SK-N-DZ (cell line): Measurements from ENCODE around the gene PEMT.

Experiments
- DNase-seq: peaks from one replicate; pipeline ENCODE4 v3.0.0-alpha.2; 2015; ENCODE audit warnings: low spot score

Gene PEMT

DNA sequence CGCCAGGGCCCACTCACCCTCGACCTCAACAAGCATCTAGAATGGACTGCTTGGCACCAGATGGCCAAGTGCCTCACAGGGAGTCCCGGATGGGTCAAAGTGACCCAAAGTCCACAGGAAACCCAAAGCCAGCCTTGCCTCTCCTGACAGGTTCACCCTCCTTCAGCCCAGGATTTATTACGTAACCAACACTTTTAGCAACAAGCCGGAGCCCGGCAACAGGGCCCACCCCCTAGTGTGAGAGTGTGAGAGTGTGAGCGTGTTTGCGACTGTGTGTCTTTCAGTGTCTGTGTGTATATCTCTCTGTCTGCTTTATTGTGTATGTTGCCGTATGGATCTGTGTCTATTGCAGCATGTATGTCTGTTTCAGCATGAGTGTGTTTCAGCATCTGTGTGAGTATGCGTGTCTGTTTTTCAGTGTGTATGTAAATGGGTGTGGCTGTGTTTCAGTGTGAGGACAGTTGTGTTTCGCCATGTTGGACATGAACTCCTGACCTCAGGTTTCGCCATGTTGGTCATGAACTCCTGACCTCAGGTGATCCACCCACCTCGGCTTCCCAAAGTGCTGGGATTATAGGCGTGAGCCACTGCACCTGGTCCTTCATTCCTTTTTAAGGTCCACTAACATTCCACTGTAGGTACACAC, 13.7 kb upstream of the PEMT start:
- no peak for DNase-seq

DNA sequence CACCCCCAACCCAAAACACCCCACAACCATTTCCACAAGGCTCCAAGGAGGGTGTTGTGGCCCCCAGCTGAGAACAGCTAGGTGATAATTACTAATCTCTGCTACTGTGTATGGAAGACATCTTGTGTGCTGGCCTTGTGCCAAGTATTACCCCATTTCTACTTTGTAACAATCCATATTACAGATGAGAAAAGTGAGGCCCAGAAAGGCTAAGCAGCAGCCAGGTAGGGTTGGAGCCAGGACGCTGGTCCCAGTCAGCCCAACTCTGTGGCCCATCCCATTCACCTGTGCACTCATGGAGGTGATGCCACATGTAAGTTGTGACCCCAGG, 12.4 kb upstream of the PEMT start:
- no peak for DNase-seq

DNA sequence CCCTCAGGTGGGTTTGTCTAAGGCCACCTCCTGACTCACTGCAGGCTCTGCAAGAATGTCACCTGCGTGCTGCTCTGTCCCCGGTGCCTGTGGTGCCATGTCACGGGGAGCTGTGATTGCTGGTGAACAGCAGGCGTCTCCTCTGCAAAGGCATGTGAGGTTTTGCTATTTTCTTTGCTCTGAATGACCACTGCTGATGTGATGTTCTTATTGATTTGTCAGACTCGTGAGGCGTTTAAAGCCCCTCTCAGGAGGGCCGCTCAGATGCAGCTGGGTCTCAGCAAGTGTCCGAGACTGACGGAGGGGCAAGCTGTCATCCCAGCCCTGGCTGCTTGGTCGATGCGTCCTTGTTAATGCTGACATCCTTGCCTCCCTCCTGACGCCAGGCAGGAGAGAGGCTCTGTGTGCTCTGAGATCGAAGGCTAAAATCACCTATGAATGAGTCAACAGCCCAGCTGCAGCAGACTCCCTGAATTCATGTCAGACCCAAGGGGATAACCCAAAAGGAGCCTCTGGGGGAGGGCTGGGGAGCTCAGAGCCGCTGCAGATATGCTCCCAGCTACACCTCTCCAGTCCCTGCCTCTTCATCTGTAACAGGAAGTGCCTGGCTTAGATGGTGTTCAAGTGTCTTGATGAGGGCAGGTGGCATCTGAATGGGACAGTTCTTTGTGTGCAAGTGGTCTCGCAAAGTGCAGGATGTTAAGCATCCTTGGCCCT, 11.8 kb upstream of the PEMT start:
- DNase-seq = peak; percentile 50

DNA sequence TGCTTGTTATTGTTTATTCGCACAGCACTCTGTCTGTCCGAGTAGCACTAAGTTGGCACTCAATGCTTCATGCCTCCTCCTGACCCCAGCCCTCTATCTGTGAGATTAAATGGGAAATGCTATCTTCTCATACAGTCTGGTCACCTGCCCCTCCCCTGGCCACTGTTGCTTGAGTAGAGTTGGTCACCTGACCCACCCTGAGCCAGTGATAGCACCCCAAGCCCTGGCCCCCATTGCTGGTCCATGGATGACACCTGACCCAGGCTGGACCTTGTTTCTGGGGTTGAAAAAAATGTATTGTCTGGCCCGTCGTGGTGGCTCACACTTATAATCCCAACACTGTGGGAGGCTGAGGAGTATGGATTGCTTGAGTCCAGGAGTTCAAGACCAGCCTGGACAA, 8.5 kb upstream of the PEMT start:
- no peak for DNase-seq

DNA sequence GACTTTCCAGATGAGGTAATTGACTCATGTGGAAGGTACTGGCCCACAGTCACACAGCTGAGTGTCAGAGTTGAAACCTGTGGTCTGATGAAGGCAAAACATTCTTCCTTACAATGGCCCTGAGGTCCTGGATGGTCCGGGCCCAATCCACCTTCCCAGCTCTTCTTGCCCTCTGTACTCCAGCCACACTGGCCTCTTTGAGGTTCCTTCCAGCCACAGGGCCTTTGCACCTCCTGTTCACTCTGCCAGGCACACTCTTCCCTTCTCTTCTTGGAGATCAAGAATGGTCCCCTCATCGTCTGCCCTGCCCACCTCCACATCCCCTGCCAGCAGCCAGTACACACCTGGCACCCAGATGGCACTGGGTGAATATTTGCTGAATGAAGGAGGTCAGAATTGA, 6.5 kb upstream of the PEMT start:
- DNase-seq = no peak

DNA sequence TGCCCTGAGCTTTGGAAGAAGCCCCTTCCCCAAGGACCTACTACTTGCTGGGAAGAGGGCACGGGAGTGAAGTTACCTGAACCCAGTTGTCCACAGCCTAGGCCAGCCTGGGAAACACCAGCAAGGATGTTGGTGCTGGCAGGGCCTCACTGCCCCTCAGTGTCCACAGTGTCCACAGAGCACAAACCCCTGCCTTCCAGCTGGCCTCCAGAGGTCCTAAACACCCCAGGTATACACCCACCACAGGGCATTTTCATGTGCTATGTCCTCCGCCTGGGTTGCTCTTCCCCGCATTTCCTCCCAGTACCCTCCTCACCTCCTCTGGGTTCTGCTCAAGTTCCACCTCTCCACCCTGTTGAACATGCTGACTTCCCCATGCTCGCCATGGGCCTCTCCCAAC, 4.2 kb upstream of the PEMT start:
- no peak for DNase-seq

DNA sequence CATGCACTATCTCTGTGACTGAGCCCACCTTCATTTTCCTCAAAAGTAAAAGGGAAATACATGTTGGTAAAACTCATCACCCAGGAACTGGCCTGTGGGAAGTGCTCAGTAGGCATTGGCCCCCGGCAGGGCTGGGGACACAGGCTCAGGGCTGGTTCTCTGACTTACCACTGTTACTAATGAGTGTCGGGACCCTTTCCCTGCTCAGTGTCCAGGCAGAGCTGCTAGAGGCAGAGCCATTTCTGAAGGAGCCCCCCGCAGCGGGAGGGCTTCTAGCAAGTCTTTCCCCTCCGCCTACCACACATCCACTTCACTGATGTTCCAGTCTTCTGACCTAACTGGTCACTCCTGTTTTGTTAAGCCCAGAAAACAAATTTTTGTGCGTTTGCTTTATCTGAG, 1.7 kb upstream of the PEMT start:
- no peak for DNase-seq

DNA sequence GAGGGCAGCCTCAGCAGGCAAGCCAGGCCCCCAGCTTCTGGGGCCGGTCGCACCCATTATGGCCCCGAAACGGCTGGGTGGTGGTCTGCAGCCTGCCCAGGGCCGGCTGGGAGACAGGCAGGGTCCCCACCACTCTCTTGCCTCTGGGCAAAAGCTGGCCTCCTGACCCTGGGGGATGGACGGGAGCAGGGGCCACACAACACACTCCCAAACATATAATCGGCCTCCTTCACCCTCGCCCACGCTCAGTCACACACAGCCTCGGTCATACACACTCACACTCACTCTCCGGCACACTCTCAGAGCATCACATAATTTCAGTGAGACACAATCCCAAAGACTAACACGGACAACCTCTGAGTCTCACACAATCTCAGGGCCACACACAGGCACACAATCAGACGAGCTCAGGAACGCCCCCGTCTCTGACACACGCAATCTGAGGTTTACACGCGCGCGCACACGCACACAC, 589 bp downstream of the PEMT start:
- no peak for DNase-seq

DNA sequence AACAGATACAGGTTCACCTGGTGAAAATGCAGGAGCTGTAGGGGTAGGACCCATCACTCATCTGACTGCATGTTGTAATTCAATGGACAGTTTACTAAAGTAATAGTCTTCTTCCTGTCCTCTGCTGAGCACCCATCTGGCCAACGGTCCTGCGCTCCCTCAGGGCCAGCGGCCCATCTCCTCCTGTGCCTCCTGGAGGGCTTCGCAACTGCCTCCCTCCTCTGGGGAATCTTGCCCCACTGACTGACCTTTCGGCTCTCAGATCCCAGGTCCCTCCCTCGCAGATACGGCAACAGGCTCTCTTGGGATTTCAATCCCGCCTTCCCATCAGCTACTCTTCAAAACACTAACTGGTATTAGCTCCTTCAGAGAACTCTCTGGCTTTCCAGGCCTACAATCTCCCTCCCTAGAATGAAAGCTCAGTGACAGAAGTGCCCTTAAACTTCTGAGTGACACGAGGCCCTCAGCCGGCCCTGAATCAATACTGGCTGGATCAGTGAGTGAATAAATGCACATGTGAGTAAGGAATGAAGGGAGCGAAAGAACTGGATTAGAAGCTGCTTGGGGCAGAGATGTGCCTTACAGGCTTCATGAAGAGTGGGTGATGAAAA, 1.3 kb downstream of the PEMT start:
- peak; percentile 70 for DNase-seq

DNA sequence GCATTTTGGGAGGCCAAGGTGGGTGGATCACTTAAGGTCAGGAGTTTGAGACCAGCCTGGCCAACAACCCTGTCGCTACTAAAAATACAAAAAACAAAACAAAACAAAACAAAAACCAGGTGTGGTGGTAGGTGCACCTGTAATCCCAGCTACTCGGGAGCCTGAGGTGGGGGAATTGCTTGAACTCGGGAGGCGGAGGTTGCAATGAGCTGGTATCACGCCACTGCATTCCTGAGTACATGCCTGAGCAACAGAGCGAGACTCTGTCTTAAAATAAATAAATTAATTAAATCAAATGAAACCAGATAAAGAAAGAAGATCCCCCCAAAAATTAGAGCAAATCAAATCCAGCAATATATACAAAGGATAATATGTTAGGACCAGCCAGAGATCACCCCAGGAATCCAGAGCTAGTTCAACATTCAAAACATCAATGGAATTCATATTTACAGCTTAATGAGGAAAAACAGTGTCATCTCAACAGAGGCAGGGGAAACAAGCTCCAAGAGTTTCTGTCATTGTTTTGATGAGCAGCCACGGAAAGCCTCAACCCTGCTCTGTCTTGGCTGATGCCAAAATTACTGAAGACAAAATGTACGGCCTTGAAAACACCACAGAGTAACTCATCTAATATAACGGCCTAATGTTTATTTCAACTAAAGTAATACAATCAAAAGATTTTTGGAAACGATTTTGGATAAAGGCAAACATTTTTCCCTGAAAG, 3.7 kb downstream of the PEMT start:
- DNase-seq = no peak

DNA sequence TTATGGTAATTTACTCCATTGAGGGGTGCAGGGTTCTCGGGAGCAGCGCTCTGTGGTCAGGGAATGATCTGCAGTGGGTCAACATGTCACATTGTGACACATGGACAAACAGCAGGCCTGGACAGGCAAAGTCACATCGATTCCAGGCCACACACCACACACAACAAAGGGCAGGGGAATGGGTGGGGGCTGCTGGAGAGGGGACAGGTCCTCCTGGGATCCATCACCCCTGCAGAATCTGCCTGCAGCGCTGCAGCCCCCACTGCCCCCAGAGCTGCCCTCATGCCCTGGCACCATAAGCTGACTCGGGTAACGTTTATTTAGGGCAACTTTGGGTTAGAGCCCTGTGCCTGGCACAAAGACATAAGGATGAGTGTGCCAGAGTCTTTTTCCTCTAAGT, 9.1 kb downstream of the PEMT start:
- DNase-seq = no peak

DNA sequence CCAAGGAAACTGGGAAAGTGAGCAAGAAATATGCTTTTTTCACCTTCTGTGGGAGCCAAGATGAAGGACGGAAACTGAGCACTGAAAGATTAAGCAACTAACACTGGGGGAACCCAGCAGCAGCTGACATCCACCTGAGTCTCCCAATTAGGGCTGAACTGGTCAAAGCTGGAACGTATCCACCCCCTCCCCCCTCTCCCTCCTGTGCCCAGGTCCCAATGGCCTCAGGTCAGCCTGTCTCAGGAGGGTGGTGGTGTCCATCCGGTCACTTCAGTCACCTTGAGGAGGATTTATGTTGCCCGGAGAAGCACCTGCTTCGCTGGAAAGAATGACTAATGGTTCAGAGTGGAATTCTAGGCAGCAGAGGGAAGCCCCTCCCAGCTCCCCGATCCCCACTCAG, 10.0 kb downstream of the PEMT start:
- DNase-seq = no peak

DNA sequence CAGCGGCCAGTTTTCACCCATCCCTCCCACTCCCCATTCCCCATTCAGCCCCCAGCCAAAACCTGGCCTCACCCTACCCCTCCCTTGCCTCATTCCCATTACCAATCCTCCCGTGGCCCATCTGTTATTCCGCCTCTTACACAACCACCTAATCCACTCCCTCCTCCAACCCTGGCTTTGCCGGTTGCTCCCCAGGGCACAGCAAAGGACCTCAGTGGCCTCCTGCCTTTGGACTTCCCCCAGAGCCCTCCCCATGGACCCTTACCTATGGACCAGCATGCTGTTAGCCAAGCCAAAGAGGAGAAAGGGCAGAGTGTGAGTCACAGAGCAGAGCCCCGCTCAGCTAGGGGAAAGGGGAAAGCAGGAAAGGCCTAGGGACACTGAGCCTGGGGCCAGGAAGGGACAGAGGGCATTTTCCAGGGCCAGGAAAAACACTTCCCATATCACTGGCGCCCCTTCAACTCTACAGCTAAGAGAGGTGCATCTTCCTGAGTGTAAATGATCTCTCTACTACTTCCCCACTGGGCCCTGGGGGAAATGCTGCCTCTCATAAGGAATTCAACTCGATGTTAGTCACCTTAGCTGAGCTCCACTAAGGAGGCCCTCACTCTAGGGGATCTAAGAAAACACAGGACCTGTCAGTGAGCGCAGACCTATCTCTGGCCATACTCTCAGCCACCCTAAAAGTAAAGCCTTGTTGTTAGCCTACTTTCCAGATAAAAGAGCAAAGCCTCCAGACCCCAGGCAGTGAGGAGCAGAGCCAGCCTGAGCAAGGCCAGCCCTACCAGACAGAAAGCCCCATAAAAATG, 10.6 kb downstream of the PEMT start:
- no peak for DNase-seq

DNA sequence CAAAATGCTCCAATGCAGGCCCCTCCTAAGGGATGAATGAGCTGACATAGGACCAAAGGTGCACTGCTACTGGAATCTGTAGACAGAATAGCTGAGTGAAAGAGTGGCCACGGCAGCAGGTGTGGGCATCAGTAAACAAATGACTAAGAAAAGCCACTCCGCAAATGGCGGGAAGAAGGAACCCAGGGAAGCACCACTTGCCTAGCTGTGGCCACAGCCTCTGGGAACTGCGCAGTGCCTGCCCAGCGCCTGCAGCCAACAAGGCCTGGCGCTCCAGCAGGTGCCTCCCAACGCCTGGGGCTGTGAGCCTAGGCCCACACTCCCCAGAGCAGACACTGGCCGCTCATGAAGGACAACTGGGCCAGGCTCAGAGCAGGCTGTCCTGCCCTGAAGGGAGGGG, 11.8 kb downstream of the PEMT start:
- no peak for DNase-seq

DNA sequence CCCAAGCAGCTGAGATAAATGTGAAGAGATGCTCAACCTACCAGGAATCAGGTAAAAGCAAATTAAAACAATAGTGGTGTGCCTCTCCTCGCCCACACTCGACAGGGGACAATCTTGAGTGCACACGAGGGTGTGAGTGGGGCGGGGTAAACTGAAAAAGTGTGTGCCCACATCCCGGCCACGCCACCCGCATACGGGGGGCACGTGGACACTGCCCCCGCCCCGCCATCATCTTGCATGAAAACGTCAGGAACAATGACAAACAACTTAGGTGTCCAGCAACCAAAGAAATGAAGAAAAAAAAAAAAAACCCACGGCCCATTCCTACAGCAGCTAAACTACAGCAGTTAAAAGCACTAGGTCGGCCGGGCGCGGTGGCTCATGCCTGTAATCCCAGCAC, 14.1 kb downstream of the PEMT start:
- DNase-seq = no peak

DNA sequence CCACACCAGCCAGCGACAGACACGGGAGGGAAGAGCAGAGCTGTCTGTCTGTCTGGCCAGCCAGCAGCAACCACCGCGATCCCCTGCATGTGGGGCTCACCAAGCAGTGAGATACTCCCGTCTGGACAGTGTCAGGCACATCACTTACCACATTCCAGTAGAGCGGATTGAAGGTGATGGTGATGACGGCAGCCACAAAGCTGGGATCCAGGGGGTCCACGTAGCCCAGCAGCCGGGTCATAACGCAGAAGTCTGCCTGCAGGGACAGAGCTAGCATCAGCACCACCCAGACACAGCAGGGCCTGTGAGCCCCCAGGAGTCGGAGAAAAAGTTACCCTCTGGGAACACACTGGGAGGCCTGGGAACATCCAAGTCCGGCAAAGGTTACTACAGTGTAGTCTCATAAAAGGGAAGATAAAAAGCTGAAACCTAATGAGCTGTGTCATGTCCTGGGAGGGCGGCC, 14.7 kb downstream of the PEMT start:
- no peak for DNase-seq

DNA sequence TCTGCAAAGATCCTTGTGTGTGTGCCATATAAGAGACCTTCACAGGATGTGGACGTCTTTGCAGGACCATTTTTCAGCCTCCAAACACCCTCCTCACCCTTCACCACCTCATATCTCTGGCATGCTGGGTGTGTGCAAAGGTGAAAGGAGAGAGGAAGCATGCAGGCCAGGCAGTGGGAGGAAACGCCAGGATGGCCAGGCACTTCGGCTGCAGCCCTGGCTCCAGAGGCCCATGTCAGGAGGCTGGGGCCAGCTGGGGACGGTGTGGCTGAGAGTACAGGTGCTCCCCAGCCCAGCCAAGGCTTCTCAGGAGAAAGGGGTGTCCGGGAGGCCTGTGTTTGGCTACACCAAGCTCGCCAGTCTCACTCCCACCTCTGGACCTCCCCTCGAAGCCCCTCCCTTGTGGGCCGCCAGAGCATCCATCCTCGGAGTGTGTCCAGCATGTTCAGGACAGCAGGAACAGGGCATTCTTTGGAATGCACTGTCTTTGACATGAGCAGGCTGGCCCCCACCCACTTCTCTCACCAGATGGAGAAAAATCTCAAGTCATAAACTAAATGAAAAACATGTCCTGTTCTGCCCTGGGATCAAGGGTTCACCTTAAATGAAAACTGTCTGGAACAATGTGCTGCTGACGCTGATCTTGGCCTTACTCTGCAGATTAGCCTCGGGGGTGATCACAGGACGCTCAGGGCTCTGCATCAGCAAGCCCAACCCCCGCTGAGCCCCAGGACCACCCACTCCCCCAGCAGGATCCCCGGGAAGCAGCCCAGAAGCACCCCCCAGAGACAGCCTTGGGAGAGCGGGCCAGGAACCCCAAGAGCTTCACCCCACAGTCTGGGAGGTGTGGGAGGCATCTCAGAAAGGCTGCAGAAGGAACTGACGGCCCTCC, 15.9 kb downstream of the PEMT start:
- no peak for DNase-seq

DNA sequence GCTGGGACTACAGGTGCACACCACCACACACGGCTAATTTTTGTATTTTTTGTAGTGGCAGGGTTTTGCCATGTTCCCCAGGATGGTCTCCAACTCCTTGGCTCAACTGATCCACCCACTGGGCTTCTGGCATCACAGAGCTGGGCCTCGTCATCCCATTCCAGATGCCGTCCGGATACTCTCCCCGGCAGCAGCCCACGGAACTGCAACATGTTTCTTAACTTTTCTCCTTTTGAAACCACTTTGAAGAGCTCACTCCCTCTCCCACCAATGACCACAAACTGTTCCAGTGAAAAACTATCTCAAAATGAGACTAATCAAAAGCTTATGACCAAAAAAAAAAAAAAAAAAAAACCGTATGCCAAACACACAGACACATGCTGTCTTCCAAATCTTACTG, 17.6 kb downstream of the PEMT start:
- DNase-seq = no peak

DNA sequence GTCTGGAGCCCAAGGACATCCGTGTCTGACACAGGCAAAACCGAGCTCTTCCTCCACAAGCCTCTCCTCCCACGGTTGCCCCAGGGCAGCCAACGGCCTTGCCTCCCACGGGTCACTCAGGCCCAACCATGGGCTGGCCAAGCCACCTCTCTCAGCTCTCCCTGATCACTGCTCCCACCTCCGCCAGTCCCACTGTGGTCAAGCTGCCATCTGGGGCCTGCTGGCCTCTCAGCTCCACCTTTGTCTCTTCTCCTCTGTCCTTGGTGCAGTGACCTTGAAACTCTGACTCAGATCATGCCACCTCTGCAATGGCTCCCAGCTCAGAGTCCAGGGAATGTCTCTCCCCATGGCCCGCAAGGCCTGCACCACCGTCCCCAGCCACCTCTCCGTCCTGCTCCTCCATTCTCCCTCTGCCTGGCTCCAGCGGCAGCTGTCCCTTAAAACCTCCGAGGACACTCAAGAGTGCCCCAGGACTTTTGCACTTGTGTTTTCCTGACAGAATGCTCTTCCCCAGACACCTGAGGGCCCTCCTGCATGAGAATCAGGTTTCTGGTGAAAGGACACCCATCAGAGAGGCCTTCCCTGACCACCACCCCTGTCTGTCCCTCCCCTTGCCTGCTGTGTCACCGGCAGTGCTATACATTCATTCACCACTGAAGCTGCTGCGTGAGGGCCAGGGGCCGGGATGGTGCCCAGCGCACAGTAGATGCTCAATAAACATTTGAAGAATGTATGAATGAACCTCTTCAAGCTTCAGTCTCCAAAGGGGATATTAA, 19.3 kb downstream of the PEMT start:
- DNase-seq = no peak
